EL (cell line): ENCODE measurements around the gene PPM1M.

Source experiments
- DNase-seq: peaks from one replicate; pipeline ENCODE4 v3.0.0-alpha.2; 2016

The PPM1M gene

DNA sequence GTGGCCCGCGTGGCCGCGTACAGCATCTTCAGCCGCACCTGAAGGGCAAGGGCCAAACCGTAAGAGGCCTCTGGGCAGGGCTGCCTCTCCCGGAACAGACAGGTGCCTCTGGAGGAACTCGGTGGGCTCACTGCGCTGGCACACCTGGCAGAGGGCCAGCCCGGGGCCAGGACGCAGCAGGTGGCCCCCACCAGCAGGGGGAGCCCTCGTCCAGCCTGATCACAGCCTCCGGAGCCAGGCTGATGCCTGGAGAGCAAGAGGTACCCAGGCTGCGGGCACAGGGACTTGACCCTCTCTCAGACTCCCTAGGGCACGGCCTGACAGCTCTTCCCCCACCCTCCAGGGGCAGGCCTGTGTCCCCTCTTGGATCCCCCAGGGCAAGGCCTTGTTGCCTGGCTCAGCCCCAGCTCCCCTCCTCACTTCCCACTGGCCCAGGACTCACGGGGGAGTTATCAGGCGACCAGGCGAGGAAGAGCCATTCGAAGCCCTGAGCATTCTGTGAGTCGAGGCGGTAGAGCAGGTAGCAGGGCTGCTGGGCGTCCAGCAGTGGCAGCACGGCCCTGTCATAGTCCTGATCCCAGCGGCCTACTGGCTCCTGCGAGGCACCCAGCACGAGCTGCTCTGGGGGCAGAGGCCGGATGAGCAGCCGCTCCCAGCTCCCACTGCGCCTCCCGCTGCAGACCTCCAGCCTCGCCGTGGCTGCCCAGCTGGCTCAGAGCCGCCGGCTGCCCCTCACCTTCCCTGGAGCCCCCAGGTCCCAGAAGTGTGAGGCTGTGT, 13.9 kb upstream of the PPM1M start:
- DNase-seq = peak; percentile 59

DNA sequence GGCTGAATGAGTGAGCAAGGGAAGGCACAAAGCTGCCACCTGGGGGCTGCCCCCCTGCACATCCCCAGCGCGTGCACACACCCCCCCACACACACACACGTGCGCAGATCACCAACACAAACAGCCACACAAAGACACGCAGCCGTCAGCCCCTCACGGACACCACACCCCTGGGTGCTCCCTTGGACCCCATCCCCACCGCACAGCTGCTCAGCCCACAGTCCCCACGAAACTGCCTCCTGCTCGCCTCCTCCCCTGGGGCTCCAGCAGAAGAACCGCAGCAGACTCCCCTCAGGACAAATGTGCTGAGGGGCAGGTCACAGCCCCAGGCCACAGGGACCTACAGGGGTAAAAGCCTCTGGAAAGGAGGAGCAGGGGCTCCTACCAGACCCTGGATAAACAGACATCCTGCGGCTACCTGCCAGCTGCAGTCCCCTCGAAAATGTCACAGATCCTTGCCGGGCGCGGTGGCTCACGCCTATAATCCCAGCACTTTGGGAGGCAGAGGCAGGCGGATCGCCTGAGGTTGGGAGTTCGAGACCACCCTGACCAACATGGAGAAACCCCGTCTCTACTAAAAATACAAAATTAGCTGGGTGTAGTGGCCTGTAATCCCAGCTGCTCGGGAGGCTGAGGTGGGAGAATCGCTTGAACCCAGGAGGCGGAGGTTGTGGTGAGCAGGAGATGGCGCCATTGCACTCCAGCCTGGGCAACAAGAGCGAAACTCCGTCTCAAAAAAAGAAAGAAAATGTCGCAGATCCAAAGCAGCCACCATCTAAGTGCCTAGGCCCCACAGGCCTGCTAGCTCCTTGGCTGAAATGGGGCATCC, 13.1 kb upstream of the PPM1M start:
- no peak for DNase-seq

DNA sequence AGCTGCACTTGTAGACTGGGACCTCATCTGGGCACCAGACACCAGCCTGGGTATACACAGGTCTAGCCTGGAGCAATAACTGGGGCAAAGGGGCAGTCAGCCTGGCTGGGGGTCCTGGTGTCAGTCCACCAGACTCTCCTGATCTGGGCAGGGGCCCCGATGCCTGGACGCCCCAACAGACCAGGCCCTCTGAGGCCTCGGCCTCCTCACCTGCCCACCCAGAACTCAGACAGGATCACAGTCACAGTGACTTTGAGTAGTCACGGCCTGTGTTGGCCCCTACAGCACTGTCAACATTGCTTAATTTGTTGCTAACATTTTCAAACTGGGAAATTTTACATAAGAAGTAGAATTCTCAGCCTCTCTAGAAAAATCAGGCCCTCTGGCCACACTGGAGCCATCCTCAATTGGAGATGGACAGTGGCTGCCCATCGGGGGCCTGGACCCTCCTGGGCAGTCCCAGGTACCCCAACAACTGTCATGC, 12.4 kb upstream of the PPM1M start:
- DNase-seq = no peak

DNA sequence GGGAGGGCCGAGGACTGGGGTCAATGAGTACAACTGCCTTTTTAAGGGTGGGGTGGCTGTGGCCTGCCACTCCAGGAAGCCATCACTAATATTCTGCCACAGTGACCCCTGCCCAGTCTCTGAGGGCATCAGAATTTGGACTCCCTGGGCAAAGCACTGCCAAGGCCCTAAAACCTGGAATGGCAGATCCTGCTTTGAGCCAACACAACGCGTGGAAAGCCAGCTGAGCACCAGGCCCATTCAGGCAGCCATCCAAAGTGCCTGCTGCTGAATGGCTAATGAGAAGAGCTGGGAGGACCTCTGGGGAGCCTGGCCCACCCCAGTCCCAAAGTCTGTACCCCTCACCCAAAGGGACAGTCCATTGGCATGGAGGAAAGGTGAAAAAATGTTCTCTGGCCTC, 11.6 kb upstream of the PPM1M start:
- no peak for DNase-seq

DNA sequence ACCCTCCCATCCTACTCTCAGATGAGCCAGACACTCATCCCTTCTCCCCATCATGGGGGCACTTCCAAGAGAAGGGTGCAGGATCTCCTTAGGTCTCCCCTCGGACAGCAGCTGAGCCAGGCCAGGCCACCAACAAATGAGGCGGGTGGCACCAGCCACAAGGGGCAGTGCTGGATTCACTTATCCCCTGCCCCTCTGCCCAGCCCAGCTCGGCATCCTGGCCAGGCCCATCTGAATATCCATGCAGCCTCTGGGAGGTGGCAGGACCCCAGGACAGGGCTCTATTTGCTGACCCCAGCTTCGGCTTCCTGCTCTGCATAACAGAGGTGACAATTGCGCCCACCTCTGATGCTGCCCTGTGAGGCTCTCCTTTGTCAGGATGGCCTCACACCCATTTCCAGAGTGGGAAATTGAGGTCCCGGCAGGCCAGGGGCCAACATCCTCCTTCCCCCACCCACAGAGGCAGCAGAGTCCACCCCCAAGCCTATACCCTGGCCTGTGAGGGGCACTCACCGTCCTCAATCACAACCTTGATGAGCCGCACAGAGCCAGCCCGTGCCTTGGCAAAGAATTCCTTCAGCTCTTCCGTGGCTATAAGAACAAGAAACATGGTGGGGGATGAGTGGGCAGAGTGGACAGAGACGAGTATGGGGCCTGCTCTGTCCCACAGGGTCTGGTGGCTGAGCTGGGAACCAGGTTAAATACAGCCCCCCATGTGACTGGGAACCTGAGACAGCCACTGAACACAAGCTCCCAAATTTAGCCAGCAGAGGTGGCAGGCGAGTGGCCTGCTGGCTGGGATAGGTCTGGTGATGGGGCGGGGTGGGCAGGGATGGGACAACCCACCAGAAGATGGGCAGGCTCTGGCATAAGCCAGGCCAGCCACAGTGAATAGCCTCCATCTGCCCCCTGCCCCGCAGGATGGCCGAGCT, 10.8 kb upstream of the PPM1M start:
- DNase-seq = no peak

DNA sequence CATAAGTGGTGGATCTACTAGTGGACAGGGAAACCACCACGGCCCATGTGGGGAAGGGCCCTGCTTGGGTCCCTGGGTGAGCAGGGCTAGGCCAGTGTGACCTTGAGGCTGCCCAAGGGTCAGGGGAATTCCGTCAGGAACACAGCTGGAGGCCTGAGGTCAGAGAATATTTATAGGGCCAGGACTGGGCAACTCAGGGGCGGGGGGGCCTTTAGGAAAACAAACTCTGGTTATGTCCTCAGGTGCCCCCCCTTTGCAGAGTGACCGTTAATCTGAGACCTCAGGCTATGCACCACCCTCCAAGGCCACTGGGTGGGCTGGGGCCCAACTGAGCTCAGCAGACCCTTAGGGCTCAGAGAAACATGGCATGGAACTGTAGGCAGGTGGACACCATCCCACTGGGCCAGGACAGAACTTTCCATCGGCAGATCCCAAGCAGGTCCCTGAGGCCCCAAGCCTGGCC, 9.1 kb upstream of the PPM1M start:
- no peak for DNase-seq

DNA sequence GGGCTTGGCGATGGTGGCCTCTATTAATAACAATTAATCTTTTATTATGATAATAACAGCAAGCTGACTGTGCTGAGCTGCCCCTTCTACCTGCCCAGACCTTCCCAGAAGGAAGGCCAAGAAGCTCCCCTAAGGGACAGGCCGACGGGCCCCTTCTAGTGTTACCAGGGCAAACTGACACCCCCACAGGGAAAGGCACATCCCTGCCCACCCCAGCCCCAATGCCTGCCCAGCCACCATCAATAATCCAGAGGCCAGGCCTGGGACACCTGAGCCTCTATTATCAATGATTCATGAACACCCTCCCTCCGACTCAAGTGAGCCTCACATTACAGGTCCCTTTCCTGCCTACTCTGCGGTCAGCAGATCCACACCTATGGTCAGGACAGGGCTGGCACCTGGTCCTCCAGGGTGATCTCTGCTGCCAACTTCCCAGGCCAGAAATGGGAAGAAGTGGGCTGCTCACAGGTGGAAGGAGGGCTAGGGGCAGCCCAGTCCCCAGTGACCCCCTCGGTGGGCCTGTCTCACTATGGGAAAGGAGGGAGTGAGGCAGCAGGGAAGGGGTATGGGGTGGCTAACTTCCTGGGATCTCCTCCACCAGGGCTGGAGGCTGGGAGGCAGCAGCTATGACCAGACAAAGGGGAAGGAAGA, 8.4 kb upstream of the PPM1M start:
- DNase-seq = no peak

DNA sequence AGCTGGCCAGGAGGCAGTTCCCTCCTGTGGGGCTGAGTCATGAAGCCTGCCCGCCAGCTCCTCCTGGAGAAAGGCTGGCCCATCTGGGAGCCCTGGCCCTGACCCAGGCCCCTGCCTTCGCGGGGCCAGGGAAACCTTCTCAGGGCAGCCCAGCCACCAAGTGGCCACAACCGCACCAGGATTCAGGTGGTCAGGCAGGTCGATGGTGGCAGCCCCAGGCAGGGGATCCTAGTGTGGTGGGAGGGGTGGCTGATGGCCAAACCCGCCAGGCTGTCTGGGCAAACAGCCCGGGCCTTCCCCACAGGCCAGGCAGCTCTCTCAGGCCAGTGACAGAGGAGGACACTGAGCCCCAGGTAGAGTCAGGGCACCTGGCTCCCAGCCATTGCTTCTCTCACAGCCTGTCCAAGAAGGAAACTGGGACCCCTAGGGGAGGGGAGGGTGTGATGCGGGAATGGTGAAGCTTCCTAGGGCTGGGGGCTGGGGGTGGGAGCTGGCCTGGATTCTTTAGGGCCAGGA, 7.8 kb upstream of the PPM1M start:
- peak; percentile 93 for DNase-seq

DNA sequence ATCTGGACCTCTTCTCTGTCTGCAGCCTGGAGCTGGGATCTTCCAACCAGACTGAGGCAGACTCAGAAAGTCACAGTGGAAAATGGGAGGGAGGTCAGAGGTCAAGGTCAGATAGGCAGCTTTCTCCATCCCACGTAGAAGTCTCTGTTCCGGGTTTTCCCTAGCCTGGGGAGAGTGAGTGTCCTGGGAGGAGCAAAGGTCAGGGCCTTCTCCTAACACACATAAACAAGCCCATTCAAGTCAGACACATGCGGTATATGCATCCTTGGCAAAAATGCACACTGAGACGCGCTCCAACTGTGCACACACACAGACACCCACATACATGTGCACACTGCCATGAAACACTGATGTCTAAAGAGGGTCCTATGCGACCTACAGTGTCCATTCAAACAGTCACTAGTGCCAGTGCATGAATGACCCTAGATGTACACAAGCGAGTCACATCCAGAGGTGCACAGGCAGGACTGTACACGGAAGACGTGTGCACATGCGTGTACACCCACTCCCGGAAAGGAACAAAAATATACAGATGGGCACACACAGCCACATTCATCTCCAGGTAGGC, 7.3 kb upstream of the PPM1M start:
- DNase-seq = no peak

DNA sequence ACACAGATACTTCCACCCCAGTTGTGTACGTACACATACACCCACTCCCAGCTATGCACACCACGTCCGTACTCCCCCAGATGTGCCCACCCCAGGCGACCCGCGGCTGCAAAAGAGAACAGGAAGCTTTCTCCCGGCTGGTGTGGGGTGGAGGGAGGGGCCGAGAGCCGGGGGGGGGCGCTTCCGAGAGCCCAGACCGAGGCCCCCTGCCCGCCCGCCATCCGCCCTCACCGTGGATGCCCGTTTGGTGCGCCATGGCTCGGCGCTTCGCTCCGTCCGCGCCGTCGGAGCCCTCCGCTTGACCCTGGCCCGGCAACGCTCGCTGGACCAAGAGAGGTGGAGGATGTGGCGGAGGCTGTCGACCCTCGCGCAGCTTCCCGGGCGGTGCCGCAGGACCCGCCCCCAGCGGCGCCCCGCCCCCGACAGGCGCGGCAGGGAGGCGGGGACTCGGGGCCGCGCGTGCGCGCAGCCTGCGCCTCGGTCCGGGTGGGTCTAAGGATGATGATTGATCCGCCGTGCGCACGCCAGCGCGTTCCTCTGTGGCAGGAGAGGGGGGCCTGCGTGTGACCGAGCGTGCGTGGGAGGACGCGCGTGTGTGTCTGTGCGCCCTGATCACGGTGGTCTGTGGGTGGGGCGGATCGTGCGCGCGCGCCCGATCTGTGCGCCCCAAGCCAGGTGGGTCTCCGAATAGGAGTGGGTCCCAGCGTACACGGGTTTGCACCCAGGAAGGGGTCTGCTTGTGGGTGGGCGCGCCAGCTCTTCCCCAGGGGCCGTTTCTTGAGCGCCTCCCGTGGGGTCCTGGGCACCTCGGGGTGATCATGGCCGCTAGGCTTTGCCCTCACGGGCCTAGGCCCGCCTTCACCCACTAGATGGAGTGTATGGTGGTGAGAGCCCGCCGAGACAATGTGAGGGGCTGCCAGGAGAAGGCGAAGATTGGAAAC, 6.5 kb upstream of the PPM1M start, which contains the start of gene TWF2:
Gene TWF2, minus strand, starts transcription at position 398 of the 941 bp plus-strand sequence. Its CDS starts 142 bp downstream, at position 256.
- DNase-seq = peak; percentile 84

DNA sequence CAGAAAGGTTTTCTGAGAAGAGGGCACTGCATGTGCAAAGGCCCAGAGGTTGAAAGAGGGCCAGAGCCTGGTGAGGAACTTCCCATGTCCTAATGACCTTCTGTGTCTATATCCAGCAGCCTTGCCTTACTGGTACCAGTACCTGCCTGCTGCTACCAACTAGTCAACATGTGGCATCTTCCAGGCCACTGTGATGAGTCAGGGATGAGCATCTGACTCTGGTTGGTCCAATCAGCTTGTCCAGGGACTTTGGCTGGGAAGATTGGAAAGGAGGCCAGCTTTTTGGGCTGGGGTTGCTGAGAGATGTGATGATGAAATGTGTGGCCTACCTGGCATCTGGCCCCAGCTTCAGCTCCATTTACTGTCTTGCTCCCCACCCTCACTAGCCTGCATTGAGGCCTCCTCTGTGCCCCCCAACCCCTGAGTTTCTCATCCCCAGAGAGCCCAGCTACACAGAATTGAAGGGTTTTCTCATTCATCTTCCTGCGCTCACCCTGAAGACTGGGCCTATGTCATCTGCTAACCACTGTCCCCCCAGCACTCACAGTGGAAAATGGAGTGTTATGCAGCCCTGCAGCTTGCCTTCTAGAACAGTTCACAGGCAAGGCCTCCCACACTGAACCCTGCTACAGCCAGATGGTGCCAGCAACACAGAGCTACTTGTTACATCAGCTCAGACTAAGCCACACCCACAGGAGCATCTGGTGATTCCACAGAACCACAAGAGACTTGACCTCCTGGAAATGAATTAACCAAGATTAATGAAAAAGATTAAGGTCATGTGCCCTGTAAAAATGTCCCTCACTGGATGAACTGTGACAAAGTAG, 5.3 kb upstream of the PPM1M start:
- peak; percentile 85 for DNase-seq

DNA sequence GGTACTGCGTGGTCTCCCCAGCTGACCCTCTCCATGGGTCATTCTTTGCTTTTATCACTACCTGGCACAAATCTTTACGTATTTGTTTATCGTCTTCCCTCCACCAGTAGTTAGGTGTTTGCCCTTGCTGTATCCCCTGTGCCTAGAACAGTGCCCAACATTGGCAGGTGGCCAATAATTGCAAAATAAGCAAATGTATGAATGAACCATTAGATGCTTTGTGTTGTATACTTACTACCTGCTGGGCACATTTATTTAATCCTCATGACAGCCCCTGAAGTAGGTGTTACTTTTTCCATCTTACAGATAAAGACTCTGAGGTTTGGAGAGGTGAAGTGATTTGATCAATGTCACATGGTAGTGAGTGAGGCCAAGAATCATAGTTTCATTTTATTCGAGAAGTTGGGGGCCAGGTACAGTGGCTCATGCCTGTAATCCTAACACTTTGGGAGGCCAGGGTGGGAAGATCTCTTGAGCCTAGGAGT, 4.6 kb upstream of the PPM1M start:
- DNase-seq = no peak

DNA sequence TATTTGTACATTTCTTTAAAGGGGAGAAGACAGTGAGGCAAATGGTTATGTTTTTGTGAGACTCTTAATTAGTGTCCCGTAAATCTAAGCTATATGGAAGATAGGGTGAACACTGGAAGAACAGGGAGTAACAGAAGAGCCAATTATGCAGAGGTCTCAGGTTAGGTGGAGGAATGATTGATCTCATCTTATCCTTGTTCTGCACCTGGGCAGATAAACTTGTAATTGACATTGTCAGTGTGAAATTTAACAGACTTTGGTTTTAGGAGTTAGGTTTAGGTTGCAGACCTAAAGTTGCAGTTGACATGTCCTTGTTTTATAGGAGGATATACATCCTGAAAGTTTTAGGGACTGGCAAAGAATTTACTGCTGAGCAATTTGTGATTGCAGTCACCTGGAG, 3.5 kb upstream of the PPM1M start:
- no peak for DNase-seq

DNA sequence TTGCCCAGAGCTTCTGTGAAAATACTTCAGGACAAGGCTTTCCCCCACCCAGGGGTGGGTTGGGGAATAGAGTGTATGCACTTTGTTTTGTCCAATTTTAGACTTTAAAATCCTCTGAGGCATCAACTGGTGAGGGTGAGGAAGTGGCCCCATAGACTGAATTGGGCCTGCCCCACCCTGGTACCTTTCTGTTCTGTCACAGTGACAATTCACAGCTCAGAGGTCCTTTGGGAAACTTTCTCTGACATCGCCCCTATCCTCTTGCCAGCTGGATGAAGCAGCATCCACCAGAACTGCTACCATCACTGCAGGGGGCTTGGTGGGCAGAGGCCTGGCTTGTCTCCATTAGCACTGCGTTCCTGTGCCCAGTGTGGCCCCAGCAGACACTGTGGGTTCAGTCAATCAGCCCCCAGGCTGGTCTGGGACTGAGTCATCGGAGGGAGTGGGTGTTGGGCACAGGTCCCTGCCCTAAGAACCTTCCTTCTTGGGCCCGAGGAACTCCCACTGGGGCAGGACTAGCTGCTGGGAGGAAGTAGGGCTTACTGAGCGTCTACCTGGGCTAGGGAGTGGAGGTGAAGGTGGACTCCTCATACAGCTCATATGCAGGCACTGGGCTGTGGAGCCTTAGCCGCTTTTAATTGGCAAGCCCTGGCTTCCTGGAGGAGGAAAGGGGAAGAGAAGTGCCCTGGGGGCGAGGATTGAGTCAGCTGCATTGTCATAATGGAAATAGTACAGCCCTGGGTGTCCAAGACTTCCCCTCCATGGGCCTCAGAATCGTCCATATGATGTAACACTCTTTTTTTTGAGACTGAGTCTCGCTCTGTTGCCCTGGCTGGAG, 1.5 kb upstream of the PPM1M start:
- DNase-seq = peak; percentile 89

DNA sequence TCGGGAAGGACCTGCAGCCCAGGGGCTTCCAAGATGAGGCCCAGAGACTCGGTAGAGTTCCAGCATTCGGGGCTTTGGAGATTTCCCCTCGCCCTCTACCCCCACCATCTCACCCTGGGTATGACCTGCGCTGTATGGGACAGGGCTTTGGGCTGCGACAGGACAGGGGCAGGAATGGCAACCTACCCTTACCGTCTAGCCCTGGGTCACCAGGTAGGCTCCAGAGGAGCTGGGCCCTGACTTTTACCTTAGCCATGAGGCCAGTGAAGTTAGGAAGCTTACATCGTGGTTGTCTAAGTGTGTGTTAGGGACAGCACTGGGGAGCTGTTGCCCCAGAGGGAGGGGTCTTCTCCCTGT, 683 bp downstream of the PPM1M start:
- DNase-seq = no peak

DNA sequence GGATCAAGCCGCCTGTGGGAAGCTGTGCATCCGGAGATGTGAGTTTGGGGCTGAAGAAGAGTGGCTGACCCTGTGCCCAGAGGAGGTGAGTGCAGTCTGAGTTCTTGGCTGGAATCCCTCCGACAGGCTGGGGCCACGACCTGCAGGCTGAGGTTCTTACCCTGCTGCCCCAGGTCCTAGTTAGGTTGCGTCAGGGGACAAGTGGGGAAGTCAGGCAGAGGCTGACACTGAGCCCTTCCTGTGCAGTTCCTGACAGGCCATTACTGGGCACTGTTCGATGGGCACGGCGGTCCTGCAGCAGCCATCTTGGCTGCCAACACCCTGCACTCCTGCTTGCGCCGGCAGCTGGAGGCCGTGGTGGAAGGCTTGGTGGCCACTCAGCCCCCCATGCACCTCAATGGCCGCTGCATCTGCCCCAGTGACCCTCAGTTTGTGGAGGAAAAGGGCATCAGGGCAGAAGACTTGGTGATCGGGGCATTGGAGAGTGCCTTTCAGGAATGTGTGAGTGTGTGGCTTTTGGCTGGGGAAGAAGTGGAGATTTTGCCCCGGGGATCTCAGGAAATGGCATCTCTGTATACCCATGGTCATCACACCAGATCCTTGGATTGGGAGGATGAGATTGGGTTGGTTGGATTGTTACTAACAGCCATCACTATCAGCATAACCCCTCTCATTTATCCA, 1.3 kb downstream of the PPM1M start:
- DNase-seq = no peak

DNA sequence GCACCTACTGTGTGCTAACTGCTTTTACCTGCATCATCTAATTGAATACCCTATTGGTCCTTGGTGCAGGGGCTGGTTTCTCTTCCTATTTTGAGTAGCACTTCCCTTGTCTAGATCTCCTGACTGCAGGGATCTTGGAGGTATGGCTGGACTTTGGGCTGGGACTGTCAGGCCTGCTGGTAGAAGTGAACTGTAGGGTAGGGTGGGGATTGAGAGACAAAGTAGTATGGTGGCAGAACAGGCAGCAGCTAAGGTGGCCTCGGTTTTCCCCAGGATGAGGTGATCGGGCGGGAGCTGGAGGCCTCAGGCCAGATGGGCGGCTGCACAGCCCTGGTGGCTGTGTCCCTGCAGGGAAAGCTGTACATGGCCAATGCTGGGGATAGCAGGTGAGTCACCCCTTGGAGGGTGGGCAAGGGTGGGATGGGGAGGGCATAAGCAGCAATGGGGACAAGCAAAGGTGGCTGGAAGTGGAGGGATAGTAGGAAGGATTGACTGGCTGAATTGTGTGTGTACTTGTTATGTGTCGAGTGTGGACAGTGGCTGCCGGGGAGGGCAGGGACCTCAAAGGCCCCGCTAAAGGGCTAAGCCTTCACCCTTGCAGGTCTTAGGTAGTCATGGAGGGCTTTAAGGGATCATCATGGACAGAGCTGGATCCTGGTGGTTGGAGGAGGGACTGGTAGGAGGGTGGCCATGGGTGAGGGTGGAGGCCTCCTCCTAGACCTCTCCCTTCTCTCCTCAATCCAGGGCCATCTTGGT, 2.0 kb downstream of the PPM1M start:
- no peak for DNase-seq
